Colonic mucosa (tissue), 4 donors: ENCODE measurements around the gene MACROD2. TPM values are rescaled to one million over a fixed set of nuclear protein-coding genes. Genes with fewer than 3 reads are reported as not detected.

ENCODE experiments used
- DNase-seq: peaks from one replicate; pipeline ENCODE4 v3.0.0-alpha.2; 2020
- H3K27ac ChIP-seq: fragments of 200-600 bp; one replicate; pipeline ENCODE4 v1.8.0; 2021
- H3K27me3 ChIP-seq: fragments of 200-600 bp; one replicate; pipeline ENCODE4 v1.8.0; 2021
- H3K36me3 ChIP-seq: fragments of 200-600 bp; one replicate; pipeline ENCODE4 v1.8.0; 2021
- H3K4me1 ChIP-seq: fragments of 200-600 bp; one replicate; pipeline ENCODE4 v1.8.0; 2021; ENCODE audit warnings: mild to moderate bottlenecking
- H3K4me3 ChIP-seq: fragments of 200-600 bp; one replicate; pipeline ENCODE4 v1.8.0; 2021
- H3K9ac ChIP-seq, 2 donors: one replicate each; pipeline ENCODE4 v1.7.0; 2013; ENCODE audit warnings: control low read depth in 2 of 2, low read depth in 2 of 2, low read length in 2 of 2
- H3K9me3 ChIP-seq: fragments of 200-600 bp; one replicate; pipeline ENCODE4 v1.8.0; 2021
- intact Hi-C: fragments of 100-400 bp; cut with DNase I; formaldehyde crosslinking; loops from one replicate; pipeline ENCODE4 v1.14.1; 2022
- total RNA-seq, 2 donors: library from RNA; stranded (reverse); fragmentation: NEBNext Ultra II Directional in 1 of 2; extraction: Animal tissue kit (Norgen Biotek cat#: 25700) in 1 of 2; gene quantifications; one replicate each; pipeline ENCODE4 v1.2.1, GENCODE V29; 2021
- TF ChIP-seq, protein P1 (sequence below): fragments of 200-600 bp; IDR thresholded peaks from one replicate; pipeline ENCODE4 v1.8.0; 2022; ENCODE audit warnings: antibody characterized with exemption, mild to moderate bottlenecking
- donor health status: healthy.
- donor health status: DM: no; HTN: no; CAD: no.
- donor health status: DM: no; HTN: no; CAD: no.

MACROD2 gene
- total RNA-seq, 2 donors from 2014 or later = 3.2 to 3.3 TPM

DNA sequence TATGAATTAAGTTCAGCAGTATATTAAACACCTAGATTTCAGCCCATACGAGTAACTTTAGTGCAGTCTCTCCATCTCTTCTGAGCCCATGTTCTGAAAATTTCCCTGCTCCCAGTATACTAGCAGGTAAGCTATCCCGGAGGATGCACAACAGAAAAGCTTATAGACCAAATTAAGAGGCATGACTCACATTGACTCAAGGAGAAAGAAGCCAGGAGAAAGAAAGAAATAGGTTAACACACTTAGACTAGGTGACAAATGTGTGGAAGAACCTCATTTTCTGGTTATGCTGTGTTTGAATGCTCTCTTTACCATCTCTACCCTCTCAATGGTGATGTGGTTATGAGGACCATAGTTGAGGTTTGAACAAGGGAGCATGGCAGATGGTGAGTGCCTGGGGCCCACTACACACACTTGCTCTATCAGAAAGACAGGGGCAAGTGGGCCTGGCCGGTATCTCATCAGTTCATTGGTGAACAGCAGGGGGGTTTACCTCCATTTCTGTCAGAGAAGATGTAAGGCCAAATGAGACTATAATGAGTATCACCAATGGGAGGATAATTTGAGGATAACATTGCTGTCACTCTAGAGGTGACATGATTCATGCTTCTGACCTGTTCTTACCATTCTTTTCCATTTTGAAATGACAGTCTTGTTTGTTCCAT lies 1244.4 kb downstream of the MACROD2 start:
- Histone ChIP-seq H3K27ac (no peak overlapping the region), H3K36me3 (no peaks in the 10 kb centered on the region), H3K27me3 (no peaks in the 10 kb centered on the region), H3K4me1 (no peaks in the 10 kb centered on the region), H3K9ac (no peak overlapping the region), H3K4me3 (no peak overlapping the region), H3K9me3 (no peaks in the 10 kb centered on the region)
- intact Hi-C loops = loop anchor here (5.0 kb wide), 1 partner anchor 902 kb away; the partner anchor contains the start of gene FLRT3
- DNase-seq = no peak
- TF ChIP-seq, protein P1, sequence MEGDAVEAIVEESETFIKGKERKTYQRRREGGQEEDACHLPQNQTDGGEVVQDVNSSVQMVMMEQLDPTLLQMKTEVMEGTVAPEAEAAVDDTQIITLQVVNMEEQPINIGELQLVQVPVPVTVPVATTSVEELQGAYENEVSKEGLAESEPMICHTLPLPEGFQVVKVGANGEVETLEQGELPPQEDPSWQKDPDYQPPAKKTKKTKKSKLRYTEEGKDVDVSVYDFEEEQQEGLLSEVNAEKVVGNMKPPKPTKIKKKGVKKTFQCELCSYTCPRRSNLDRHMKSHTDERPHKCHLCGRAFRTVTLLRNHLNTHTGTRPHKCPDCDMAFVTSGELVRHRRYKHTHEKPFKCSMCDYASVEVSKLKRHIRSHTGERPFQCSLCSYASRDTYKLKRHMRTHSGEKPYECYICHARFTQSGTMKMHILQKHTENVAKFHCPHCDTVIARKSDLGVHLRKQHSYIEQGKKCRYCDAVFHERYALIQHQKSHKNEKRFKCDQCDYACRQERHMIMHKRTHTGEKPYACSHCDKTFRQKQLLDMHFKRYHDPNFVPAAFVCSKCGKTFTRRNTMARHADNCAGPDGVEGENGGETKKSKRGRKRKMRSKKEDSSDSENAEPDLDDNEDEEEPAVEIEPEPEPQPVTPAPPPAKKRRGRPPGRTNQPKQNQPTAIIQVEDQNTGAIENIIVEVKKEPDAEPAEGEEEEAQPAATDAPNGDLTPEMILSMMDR = no peak

DNA sequence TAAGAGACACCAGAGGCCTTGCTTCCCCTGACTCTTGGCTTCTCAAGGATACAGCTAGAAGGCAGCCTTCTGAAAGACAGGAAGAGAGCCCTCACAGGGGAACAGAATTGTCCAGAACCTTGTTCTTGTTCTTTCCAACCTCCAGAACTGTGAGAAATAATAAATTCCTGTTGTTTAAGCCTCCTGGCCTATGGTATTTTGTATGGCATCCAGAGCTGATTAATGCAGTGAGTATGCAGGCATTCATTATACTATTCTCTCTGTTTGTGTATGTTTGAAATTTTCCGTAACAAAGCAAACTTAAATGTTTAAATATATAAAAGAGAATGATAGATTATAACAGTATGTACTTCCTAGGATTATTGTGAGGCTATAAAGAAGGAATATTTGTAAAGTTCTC lies 1245.5 kb downstream of the MACROD2 start:
- Histone ChIP-seq H3K27ac (no peak overlapping the region), H3K4me1 (no peaks in the 10 kb centered on the region), H3K27me3 (no peaks in the 10 kb centered on the region), H3K9ac (no peak overlapping the region), H3K4me3 (no peak overlapping the region), H3K36me3 (no peaks in the 10 kb centered on the region), H3K9me3 (no peaks in the 10 kb centered on the region)
- TF ChIP-seq, protein P1 = no peak
- intact Hi-C loops = no loop called here
- DNase-seq = no peak

DNA sequence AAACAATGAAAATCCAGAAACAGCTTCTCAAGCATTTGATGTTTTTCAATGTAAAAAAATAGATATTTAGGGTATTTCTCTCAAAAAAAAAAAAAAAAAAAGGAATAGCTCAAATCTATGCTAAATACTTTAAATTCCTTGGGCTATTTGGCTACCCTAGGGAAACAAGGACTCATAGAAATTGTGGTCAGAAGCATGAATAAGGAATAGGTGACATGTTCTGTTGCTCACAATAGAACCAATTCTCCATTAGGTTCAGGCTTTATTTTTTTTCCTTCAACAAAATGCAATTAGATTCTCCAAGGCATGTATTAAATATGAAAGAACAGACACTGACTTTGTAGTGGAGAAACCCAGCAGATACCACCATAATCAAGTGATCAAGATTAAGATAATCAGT lies 1246.4 kb downstream of the MACROD2 start:
- Histone ChIP-seq H3K4me3 (no peak overlapping the region), H3K9me3 (no peaks in the 10 kb centered on the region), H3K4me1 (no peaks in the 10 kb centered on the region), H3K9ac (no peak overlapping the region), H3K27ac (no peak overlapping the region), H3K27me3 (no peaks in the 10 kb centered on the region), H3K36me3 (no peaks in the 10 kb centered on the region)
- intact Hi-C loops = no loop called here
- no peak for DNase-seq
- TF ChIP-seq, protein P1 = no peak

DNA sequence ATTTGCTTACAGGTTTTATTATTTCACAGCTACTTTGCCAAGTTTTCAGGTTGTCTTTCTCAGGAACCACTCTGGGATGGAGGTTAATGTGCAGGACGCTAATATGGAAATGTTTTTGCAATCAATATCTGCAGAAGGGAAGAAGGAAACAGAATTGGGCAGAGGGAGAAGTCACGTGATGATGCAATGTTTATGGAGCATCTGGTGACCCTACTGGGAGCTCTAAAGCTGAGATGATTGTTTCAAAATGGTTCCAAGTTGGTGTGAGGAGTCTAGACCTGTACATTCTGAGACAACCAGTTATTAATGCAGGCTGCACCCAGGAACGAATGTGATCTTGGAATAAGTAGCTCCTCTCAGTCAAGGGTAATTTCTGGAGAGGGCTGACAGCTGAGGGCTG lies 1247.5 kb downstream of the MACROD2 start:
- Histone ChIP-seq H3K9ac (no peak overlapping the region), H3K4me1 (no peaks in the 10 kb centered on the region), H3K36me3 (no peaks in the 10 kb centered on the region), H3K4me3 (no peak overlapping the region), H3K27me3 (no peaks in the 10 kb centered on the region), H3K27ac (no peak overlapping the region), H3K9me3 (no peaks in the 10 kb centered on the region)
- TF ChIP-seq, protein P1 = no peak
- DNase-seq = no peak
- intact Hi-C loops = no loop called here

DNA sequence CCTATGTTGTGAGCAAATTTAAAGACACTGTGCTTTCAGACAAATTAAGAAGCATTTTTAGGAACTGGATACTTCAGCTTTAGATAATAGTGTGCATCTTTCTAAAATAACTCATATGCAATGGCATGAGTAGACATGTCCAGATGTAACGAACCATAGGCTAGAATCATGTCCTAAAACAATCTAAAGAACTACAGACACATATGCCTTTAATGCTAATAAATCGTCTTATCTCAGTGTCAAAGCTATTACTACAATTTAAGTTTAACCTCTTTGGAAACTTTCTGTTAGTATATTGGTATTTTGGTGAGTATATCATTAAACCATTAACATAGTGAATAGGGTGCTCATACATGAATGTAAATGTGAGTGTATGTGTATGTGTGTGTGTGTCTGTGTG lies 1250.6 kb downstream of the MACROD2 start:
- Histone ChIP-seq H3K4me3 (no peak overlapping the region), H3K9me3 (no peaks in the 10 kb centered on the region), H3K27ac (no peak overlapping the region), H3K36me3 (no peaks in the 10 kb centered on the region), H3K4me1 (no peaks in the 10 kb centered on the region), H3K9ac (no peak overlapping the region), H3K27me3 (no peaks in the 10 kb centered on the region)
- intact Hi-C loops = no loop called here
- TF ChIP-seq, protein P1 = no peak
- DNase-seq = no peak
